ENCODE results near the gene GYG2.

GRCh38 chrX:2878563-2878962 lies 49.8 kb downstream of the GYG2 start:
- TF ChIP-seq CTCF (conservative IDR thresholded peaks at IDR 0.05): no peak
- no peak for TF ChIP-seq ZFX (IDR thresholded peaks at IDR 0.05)

Measured in C4-2B (cell line).